ENCODE measurements around the gene RIPK1. TPM values are rescaled to one million over a fixed set of nuclear protein-coding genes. Genes with fewer than 3 reads are reported as not detected.
A peak's percentile ranks its signal among the peaks of the same experiment; 100 is the strongest.

RIPK1 gene
- total and polyA plus RNA-seq, 10 of the 15 experiments (the other 5 are each of a cell fraction or from before 2014, with no cell fraction given), result 1.6 to 11.2 (median 6.3) TPM

- TF ChIP-seq ETV6 (conservative IDR thresholded peaks at IDR 0.05 in 1 of 2, IDR thresholded peaks at IDR 0.05 in 1 of 2; ENCODE audit: borderline replicate concordance in 1 of 2, low read depth in 1 of 2) (no peak), NR2C2 (IDR thresholded peaks at IDR 0.05; ENCODE audit: borderline replicate concordance, control insufficient read depth, insufficient read length, low read depth) (no peak), CEBPZ (IDR thresholded peaks at IDR 0.05; ENCODE audit: low read depth, low read length) (no peak), TARDBP (IDR thresholded peaks at IDR 0.05; ENCODE audit: borderline replicate concordance) (no peak), PBX3 (IDR thresholded peaks at IDR 0.05; ENCODE audit: insufficient replicate concordance, low read depth, low read length) (no peak), WRNIP1 (IDR thresholded peaks at IDR 0.05; ENCODE audit: borderline replicate concordance, low read depth, low read length) (no peak), CBFB (IDR thresholded peaks at IDR 0.05; ENCODE audit: low read depth) (no peak), FOS (IDR thresholded peaks at IDR 0.05; ENCODE audit: borderline replicate concordance, extremely low read depth, insufficient read length) (no peak), MAX (IDR thresholded peaks at IDR 0.05; ENCODE audit: low read depth, low read length) (no peak), MYB (IDR thresholded peaks at IDR 0.05; ENCODE audit: borderline replicate concordance, low read depth, low read length) (no peak), TCF12 (IDR thresholded peaks at IDR 0.05; ENCODE audit: low read depth, low read length) (peak; percentile 22; the same call in 1 of the 2 replicates), IRF4 (IDR thresholded peaks at IDR 0.05; ENCODE audit: low read depth, low read length) (no peak), POLR2AphosphoS5 (IDR thresholded peaks at IDR 0.05; ENCODE audit: low read length) (peak; percentile 61; the same call in 1 of the 2 replicates), ATF2 (IDR thresholded peaks at IDR 0.05; ENCODE audit: low read length) (no peak), IKZF2 (IDR thresholded peaks at IDR 0.05) (no peak), ATF3 (IDR thresholded peaks at IDR 0.05; ENCODE audit: borderline replicate concordance, extremely low read depth, low read depth, low read length) (no peak), SPI1 (IDR thresholded peaks at IDR 0.05; ENCODE audit: borderline replicate concordance, insufficient read depth, low read depth, low read length) (no peak), ZNF384 (IDR thresholded peaks at IDR 0.05; ENCODE audit: borderline replicate concordance, low read depth, low read length) (no peak), KDM1A (IDR thresholded peaks at IDR 0.05; ENCODE audit: borderline replicate concordance) (no peak), CEBPB (IDR thresholded peaks at IDR 0.05; ENCODE audit: borderline replicate concordance in 1 of 2, low read depth in 2 of 2, low read length in 2 of 2) (no peak), BRCA1 (IDR thresholded peaks at IDR 0.05; ENCODE audit: low read depth, low read length) (no peak), ZNF207 (IDR thresholded peaks at IDR 0.05; ENCODE audit: borderline replicate concordance) (no peak)
Measured at GRCh38 chr6:3157131-3157933, 89.0 kb downstream of the RIPK1 start, which contains the start of gene TUBB2A (continued).

All from GM12878 (cell line).